H1 (cell line): ENCODE measurements around the gene AKIRIN1. TPM values are rescaled to one million over a fixed set of nuclear protein-coding genes. Genes with fewer than 3 reads are reported as not detected.

ENCODE experiments used
- CTCF ChIA-PET: fragments of 300-600 bp; sonication (Branson Sonifier 250); formaldehyde crosslinking; loops from one replicate; lab custom pipeline; 2021; ENCODE audit not compliant: partially characterized antibody; lab: Charles Lee
- POLR2A ChIA-PET: fragments of 300-600 bp; sonication (Branson Sonifier 250); formaldehyde crosslinking; loops from one replicate; lab custom pipeline; 2021; ENCODE audit warnings: inconsistent platforms; ENCODE audit not compliant: partially characterized antibody; lab: Charles Lee
- DNase-seq, 2 experiments: peaks; one replicate each; pipeline versions ENCODE4 v3.0.0 to v3.0.0-alpha.2; 2010 to 2022; ENCODE audit warnings: low spot score in 2 of 2, low read depth in 1 of 2, mixed read lengths in 1 of 2
- FAIRE-seq: peaks from 2 replicates; lab custom pipeline; 2011; peaks lifted over from hg19 to GRCh38; lab: Jason Lieb, UNC
- H2AFZ ChIP-seq: 2 replicates; pipeline ENCODE4 v1.8.1; 2012; ENCODE audit warnings: low read length, inconsistent platforms
- H2AK5ac ChIP-seq: 2 replicates; pipeline ENCODE4 v1.6.1; 2013; ENCODE audit warnings: low read depth, low read length
- H2BK120ac ChIP-seq: replicated peaks from 2 replicates; pipeline ENCODE3; 2013; ENCODE audit warnings: low read depth, low read length, inconsistent platforms
- H2BK12ac ChIP-seq: 2 replicates; pipeline ENCODE4 v1.6.1; 2013; ENCODE audit warnings: low read depth, low read length
- H2BK15ac ChIP-seq: 2 replicates; pipeline ENCODE4 v1.6.1; 2013; ENCODE audit warnings: low read length
- H2BK20ac ChIP-seq: 2 replicates; pipeline ENCODE4 v1.6.1; 2013; ENCODE audit warnings: low read length
- H2BK5ac ChIP-seq: 2 replicates; pipeline ENCODE4 v1.6.1; 2013; ENCODE audit warnings: low read depth, low read length
- H3K14ac ChIP-seq: 2 replicates; pipeline ENCODE4 v1.6.1; 2013; ENCODE audit warnings: inconsistent platforms; ENCODE audit not compliant: insufficient read length
- H3K18ac ChIP-seq: 2 replicates; pipeline ENCODE4 v1.6.1; 2013; ENCODE audit warnings: low read length; ENCODE audit errors: extremely low read depth
- H3K23ac ChIP-seq: 2 replicates; pipeline ENCODE4 v1.6.1; 2013; ENCODE audit warnings: inconsistent platforms; ENCODE audit not compliant: insufficient read length
- H3K23me2 ChIP-seq: 2 replicates; pipeline ENCODE4 v1.6.1; 2013; ENCODE audit warnings: low read depth, low read length
- H3K27ac ChIP-seq: 2 replicates; pipeline ENCODE4 v1.6.1; 2011; ENCODE audit warnings: low read depth, low read length, inconsistent platforms
- H3K27me3 ChIP-seq, 4 experiments: replicated peaks in 1 of 4; 1 replicate in 1 of 4; 2 replicates in 3 of 4; pipeline versions ENCODE4 v1.6.1 to v1.8.1; 2011 to 2013; ENCODE audit warnings: low read length in 3 of 4, mild to moderate bottlenecking in 3 of 4, inconsistent platforms in 2 of 4, mixed read lengths in 2 of 4, moderate library complexity in 1 of 4; ENCODE audit not compliant: control insufficient read depth in 3 of 4, insufficient read depth in 3 of 4; ENCODE audit errors: extremely low read depth in 1 of 4
- H3K36me3 ChIP-seq, 4 experiments: 2 replicates each; pipeline versions ENCODE4 v1.6.1 to v1.8.1; 2011 to 2013; ENCODE audit warnings: mild to moderate bottlenecking in 4 of 4, low read length in 3 of 4, moderate library complexity in 2 of 4, control low read depth in 1 of 4, inconsistent platforms in 1 of 4; ENCODE audit not compliant: insufficient read depth in 4 of 4, control insufficient read depth in 2 of 4
- H3K4ac ChIP-seq: replicated peaks from 2 replicates; pipeline ENCODE3; 2013; ENCODE audit warnings: low read length, low read depth, mixed read lengths, inconsistent platforms; ENCODE audit not compliant: insufficient read length
- H3K4me1 ChIP-seq, 4 experiments: replicated peaks in 1 of 4; 1 replicate in 1 of 4; 2 replicates in 3 of 4; pipeline versions ENCODE4 v1.6.1 to v1.8.1; 2011 to 2013; ENCODE audit warnings: low read length in 3 of 4, inconsistent platforms in 2 of 4, mixed read lengths in 1 of 4; ENCODE audit not compliant: insufficient read depth in 4 of 4, control insufficient read depth in 3 of 4
- H3K4me2 ChIP-seq, 2 experiments: 2 replicates each; pipeline versions ENCODE4 v1.6.1 to v1.8.1; 2011 to 2013; ENCODE audit warnings: low read depth in 2 of 2, low read length in 2 of 2, control low read depth in 1 of 2, inconsistent platforms in 1 of 2, mild to moderate bottlenecking in 1 of 2; ENCODE audit not compliant: insufficient read depth in 1 of 2
- H3K4me3 ChIP-seq, 4 experiments: fragments of 200-600, 300-600 bp in 1 of 4; sonication (generic), shearing (Covaris generic), sonication (Bioruptor Twin) in 1 of 4; 2 replicates each; pipeline versions ENCODE4 v1.5.1 to v1.8.1; 2011 to 2016; ENCODE audit warnings: low read length in 4 of 4, low read depth in 3 of 4, control low read depth in 2 of 4, inconsistent platforms in 2 of 4, mild to moderate bottlenecking in 2 of 4, mixed read lengths in 1 of 4, moderate library complexity in 1 of 4; ENCODE audit not compliant: insufficient read depth in 2 of 4; ENCODE audit errors: extremely low read depth in 1 of 4
- H3K56ac ChIP-seq: replicated peaks from 2 replicates; pipeline ENCODE3; 2013; ENCODE audit warnings: low read depth, mild to moderate bottlenecking, mixed read lengths, low read length, inconsistent platforms; ENCODE audit not compliant: insufficient read length
- H3K79me1 ChIP-seq: 2 replicates; pipeline ENCODE4 v1.6.1; 2013; ENCODE audit warnings: low read depth, low read length, control low read depth
- H3K79me2 ChIP-seq, 2 experiments: 2 replicates each; pipeline versions ENCODE4 v1.6.1 to v1.8.1; 2012 to 2013; ENCODE audit warnings: low read length in 2 of 2, mild to moderate bottlenecking in 2 of 2, inconsistent platforms in 1 of 2; ENCODE audit not compliant: insufficient read depth in 2 of 2, control insufficient read depth in 1 of 2
- H3K9ac ChIP-seq, 4 experiments: replicated peaks in 1 of 4; 1 replicate in 1 of 4; 2 replicates in 3 of 4; pipeline versions ENCODE4 v1.6.1 to v1.8.1; 2011 to 2013; ENCODE audit warnings: low read depth in 3 of 4, low read length in 3 of 4, control low read depth in 2 of 4, mild to moderate bottlenecking in 2 of 4, moderate library complexity in 2 of 4, inconsistent platforms in 1 of 4; ENCODE audit errors: extremely low read depth in 1 of 4
- H3K9me3 ChIP-seq, 2 experiments: 2 replicates each; pipeline versions ENCODE4 v1.6.1 to v1.8.1; 2012 to 2013; ENCODE audit warnings: mild to moderate bottlenecking in 2 of 2, moderate library complexity in 2 of 2, control low read depth in 1 of 2, inconsistent platforms in 1 of 2, low read depth in 1 of 2, low read length in 1 of 2, mixed read lengths in 1 of 2; ENCODE audit not compliant: insufficient read depth in 2 of 2
- H4K20me1 ChIP-seq, 2 experiments: replicated peaks in 1 of 2; 2 replicates each; pipeline versions ENCODE3 to v1.8.1; 2011 to 2013; ENCODE audit warnings: inconsistent platforms in 2 of 2, low read length in 2 of 2, mild to moderate bottlenecking in 1 of 2; ENCODE audit not compliant: insufficient read depth in 2 of 2, control insufficient read depth in 1 of 2
- H4K5ac ChIP-seq: 2 replicates; pipeline ENCODE4 v1.6.1; 2013; ENCODE audit warnings: low read length, low read depth, mixed read lengths, inconsistent platforms; ENCODE audit not compliant: insufficient read length
- H4K8ac ChIP-seq: 2 replicates; pipeline ENCODE4 v1.8.0; 2013; ENCODE audit warnings: mild to moderate bottlenecking, moderate library complexity, low read length, inconsistent platforms; ENCODE audit not compliant: insufficient read depth; ENCODE audit errors: extremely low read depth
- H4K91ac ChIP-seq: replicated peaks from 2 replicates; pipeline ENCODE3; 2013; ENCODE audit warnings: low read length, mixed read lengths, inconsistent platforms; ENCODE audit not compliant: insufficient read length
- CHD2 ChIP-seq: IDR thresholded peaks from 2 replicates; pipeline ENCODE4 v1.6.1; 2012; ENCODE audit warnings: low read length, improper control_type of control experiment
- EZH2 ChIP-seq: fragments of 200-600 bp; sonication (generic); IDR thresholded peaks from 2 replicates; pipeline ENCODE4 v1.7.1; 2012; ENCODE audit warnings: low read depth, mild to moderate bottlenecking, moderate library complexity, low read length, inconsistent platforms; ENCODE audit not compliant: severe bottlenecking
- GTF2F1 ChIP-seq: IDR thresholded peaks from 2 replicates; pipeline ENCODE4 v1.6.1; 2012; ENCODE audit warnings: low read depth, low read length, improper control_type of control experiment, borderline replicate concordance
- HDAC2 ChIP-seq, 2 experiments: fragments of 300-600 bp in 1 of 2; sonication (generic) in 1 of 2; IDR thresholded peaks; 2 replicates each; pipeline ENCODE4 v1.6.1; 2011 to 2012; ENCODE audit warnings: low read depth in 2 of 2, low read length in 2 of 2, mild to moderate bottlenecking in 2 of 2, moderate library complexity in 2 of 2, borderline replicate concordance in 1 of 2, inconsistent platforms in 1 of 2
- NANOG ChIP-seq: IDR thresholded peaks from 2 replicates; pipeline ENCODE4 v1.6.1; 2011; ENCODE audit warnings: low read length, low read depth, mild to moderate bottlenecking, inconsistent platforms; ENCODE audit not compliant: insufficient read depth, poor library complexity, severe bottlenecking
- POLR2A ChIP-seq, 2 experiments: IDR thresholded peaks; 1 replicate in 1 of 2; 2 replicates in 1 of 2; pipeline ENCODE4 v1.6.1; 2011; ENCODE audit warnings: low read depth in 2 of 2, low read length in 2 of 2, mild to moderate bottlenecking in 2 of 2; ENCODE audit errors: control extremely low read depth in 1 of 2
- POLR2AphosphoS5 ChIP-seq: IDR thresholded peaks from 2 replicates; pipeline ENCODE4 v1.6.1; 2011; ENCODE audit warnings: low read depth, low read length
- RAD21 ChIP-seq, 2 experiments: IDR thresholded peaks in 1 of 2; conservative IDR thresholded peaks in 1 of 2; 2 replicates each; pipeline ENCODE4 v1.6.1; 2011; ENCODE audit warnings: low read depth in 2 of 2, low read length in 2 of 2, improper control_type of control experiment in 1 of 2, inconsistent platforms in 1 of 2, mild to moderate bottlenecking in 1 of 2, moderate library complexity in 1 of 2
- RXRA ChIP-seq: IDR thresholded peaks from 2 replicates; pipeline ENCODE4 v1.6.1; 2011; ENCODE audit warnings: low read depth, mild to moderate bottlenecking, low read length, moderate library complexity; ENCODE audit not compliant: insufficient read depth
- SAP30 ChIP-seq: fragments of 300-600 bp; sonication (generic); IDR thresholded peaks from 2 replicates; pipeline ENCODE4 v1.7.1; 2012; ENCODE audit warnings: low read length, moderate library complexity, mild to moderate bottlenecking, inconsistent platforms; ENCODE audit not compliant: insufficient read depth, insufficient replicate concordance
- SIRT6 ChIP-seq: IDR thresholded peaks from one replicate; pipeline ENCODE4 v1.7.1; 2012; ENCODE audit warnings: low read length, inconsistent platforms
- SP1 ChIP-seq: IDR thresholded peaks from 2 replicates; pipeline ENCODE4 v1.6.1; 2011; ENCODE audit warnings: low read depth, low read length
- WGBS, 2 experiments: shearing (Covaris generic) in 1 of 2; methylation state at CpG; one replicate each; pipeline versions ENCODE4 v1.1.6 to v1.1.7; 2013 to 2015; ENCODE audit warnings: low lambda C conversion rate in 2 of 2, mixed read lengths in 2 of 2, inconsistent platforms in 1 of 2, low coverage in 1 of 2, missing lambda C conversion rate in 1 of 2; ENCODE audit not compliant: insufficient replicate concordance in 2 of 2, insufficient coverage in 1 of 2, insufficient read length in 1 of 2; ENCODE audit errors: extremely low coverage in 1 of 2, missing lambda C conversion rate in 1 of 2; 5-methylcytosine and 5-hydroxymethylcytosine counted together
- polyA plus RNA-seq, 7 experiments: library from polyadenylated mRNA; depleted of rRNA in 3 of 7; stranded (reverse) in 5 of 7; unstranded in 2 of 7; fragments of >200 nt in 5 of 7; fragments of 200-250 nt in 2 of 7; gene quantifications; 1 replicate in 5 of 7; 2 replicates in 1 of 7; 4 replicates in 1 of 7; pipeline versions ENCODE4 v1.2.1 to v1.2.3, GENCODE V29; 2011 to 2013; ENCODE audit warnings: missing spikeins in 2 of 7, mixed read lengths in 2 of 7
- total RNA-seq: library from RNA; stranded (reverse); fragmentation: NEBNext Ultra II Directional; extraction: Animal tissue kit (Norgen Biotek cat#: 25700); gene quantifications from 2 replicates; pipeline ENCODE4 v1.2.1, GENCODE V29; 2021
- TF ChIP-seq, protein P1 (sequence below): IDR thresholded peaks from 2 replicates; pipeline ENCODE4 v1.6.1; 2012; ENCODE audit warnings: inconsistent platforms

The AKIRIN1 gene
- total and polyA plus RNA-seq, 2 of the 8 experiments (the other 6 are each of a cell fraction or from before 2014, with no cell fraction given) = 148 to 236 TPM

DNA sequence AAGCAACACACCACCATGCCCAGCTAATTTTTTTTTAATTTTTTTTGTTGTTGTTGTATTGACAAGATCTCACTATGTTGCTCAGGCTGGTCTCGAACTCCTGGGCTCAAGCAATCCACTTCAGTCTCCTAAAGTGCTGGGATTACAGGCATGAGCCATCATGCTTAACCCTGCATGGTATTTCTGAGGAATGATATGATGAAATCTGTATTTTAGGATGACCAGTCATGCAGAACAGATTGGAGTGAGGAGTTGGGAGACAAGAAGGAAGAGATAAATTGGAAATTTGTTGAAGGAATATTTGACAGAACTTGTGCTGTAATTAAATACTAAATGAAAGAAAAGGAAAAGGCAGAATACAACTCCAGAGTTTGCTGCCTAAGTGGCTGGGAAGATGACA is 30.4 kb downstream of the AKIRIN1 start:
- Histone ChIP-seq H3K79me2 (peaks cover 0 to 2% of the 10 kb centered on the region in 2 experiments; a peak in 1 of 4 replicates), H3K4me3 (no peak overlapping the region), H2BK15ac (no peak overlapping the region), H3K14ac (no peak overlapping the region), H3K18ac (no peak overlapping the region), H4K8ac (no peak overlapping the region), H2AK5ac (no peak overlapping the region), H3K4ac (no peak overlapping the region), H3K9me3 (no peaks in the 10 kb centered on the region), H3K23ac (no peak overlapping the region), H2BK20ac (no peak overlapping the region), H4K5ac (no peak overlapping the region), H3K56ac (no peak overlapping the region), H2BK5ac (no peak overlapping the region), H3K4me2 (no peak overlapping the region), H3K4me1 (peaks cover 4 to 13% (median 6%) of the 10 kb centered on the region in 4 experiments; a peak in 5 of 7 replicates), H3K27me3 (no peaks in the 10 kb centered on the region; a peak in 1 of 7 replicates), H3K79me1 (no peaks in the 10 kb centered on the region), H3K27ac (no peak overlapping the region), H3K36me3 (no peaks in the 10 kb centered on the region), H2AFZ (no peak overlapping the region), H4K20me1 (no peaks in the 10 kb centered on the region), H2BK12ac (no peak overlapping the region), H3K23me2 (no peaks in the 10 kb centered on the region), H4K91ac (no peak overlapping the region), H3K9ac (no peak overlapping the region), H2BK120ac (no peak overlapping the region)
- CTCF ChIA-PET = interaction anchor here (0.7 kb wide), 1 partner anchor 26 kb away, joined by 3 read pairs; no protein-coding TSS in a partner anchor
- POLR2A ChIA-PET = interaction anchor here (0.7 to 11.3 kb wide), 4 partner anchors 15 to 27 kb away, joined by 3 to 182 read pairs (median 4); no protein-coding TSS in a partner anchor
- WGBS, 2 experiments = 85% methylated on average over 1 of the region's 1 CpG; no CpG with 5 or more reads in 1 of the 2 experiments
- no peak for FAIRE-seq
- DNase-seq = no peak
- TF ChIP-seq CHD2 (no peak), NANOG (no peak), RXRA (no peak), SP1 (no peak), SIRT6 (no peak), RAD21 (IDR thresholded peaks at IDR 0.05 in 1 of 2, conservative IDR thresholded peaks at IDR 0.05 in 1 of 2; ENCODE audit: low read depth in 2 of 2, low read length in 2 of 2) (no peak), HDAC2 (IDR thresholded peaks at IDR 0.05; ENCODE audit: borderline replicate concordance in 1 of 2, low read depth in 2 of 2, low read length in 2 of 2) (no peak), GTF2F1 (no peak), EZH2 (no peak), SAP30 (no peak), POLR2A (IDR thresholded peaks at IDR 0.05; ENCODE audit: control extremely low read depth in 1 of 2, low read depth in 2 of 2, low read length in 2 of 2) (no peak), POLR2AphosphoS5 (no peak)
- TF ChIP-seq, protein P1, sequence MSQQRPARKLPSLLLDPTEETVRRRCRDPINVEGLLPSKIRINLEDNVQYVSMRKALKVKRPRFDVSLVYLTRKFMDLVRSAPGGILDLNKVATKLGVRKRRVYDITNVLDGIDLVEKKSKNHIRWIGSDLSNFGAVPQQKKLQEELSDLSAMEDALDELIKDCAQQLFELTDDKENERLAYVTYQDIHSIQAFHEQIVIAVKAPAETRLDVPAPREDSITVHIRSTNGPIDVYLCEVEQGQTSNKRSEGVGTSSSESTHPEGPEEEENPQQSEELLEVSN = no peak
